A549 (cell line): ENCODE results near the gene FBXO5. TPM values are rescaled to one million over a fixed set of nuclear protein-coding genes. Genes with fewer than 3 reads are reported as not detected.

Experiments used
- ATAC-seq, 2 experiments: fragments of 200-7000 bp in 1 of 2; fragments of >200 bp in 1 of 2; cut with Nextera tagmentation in 1 of 2; cut with Tn5 transposase in 1 of 2; 3 replicates each; pipeline versions ENCODE4 v1.8.0 to v1.9.1; 2018 to 2020; ENCODE audit warnings: mild to moderate bottlenecking in 1 of 2, moderate library complexity in 1 of 2
- CTCF ChIA-PET: fragments of 300-600 bp; sonication (Branson Sonifier 250); formaldehyde crosslinking; extraction: SDS; loops from one replicate; lab custom pipeline; 2021; ENCODE audit warnings: antibody characterized with exemption, inconsistent platforms; lab: Yijun Ruan, JAX
- POLR2A ChIA-PET: fragments of 350-600 bp; formaldehyde crosslinking; extraction: SDS; loops from one replicate; lab custom pipeline; 2021; ENCODE audit warnings: antibody characterized with exemption, inconsistent platforms; lab: Yijun Ruan, JAX
- DNase-seq, 2 experiments: peaks; one replicate each; pipeline versions ENCODE4 v3.0.0 to v3.0.0-alpha.2; 2011 to 2016; ENCODE audit warnings: low read depth in 1 of 2, low spot score in 1 of 2
- FAIRE-seq: peaks from 2 replicates; lab custom pipeline; 2011; peaks lifted over from hg19 to GRCh38; lab: Jason Lieb, UNC
- H3K27ac ChIP-seq, 2 experiments: fragments of >200 bp; sonication (Bioruptor Twin); formaldehyde crosslinking; 3 replicates each; pipeline ENCODE4 v1.5.1; 2016 to 2017
- H3K4me1 ChIP-seq: fragments of >200 bp; sonication (Bioruptor Twin); formaldehyde crosslinking; 3 replicates; pipeline ENCODE4 v1.6.1; 2016
- H3K4me2 ChIP-seq: fragments of >200 bp; sonication (Bioruptor Twin); formaldehyde crosslinking; 3 replicates; pipeline ENCODE4 v1.6.1; 2016
- H3K4me3 ChIP-seq: fragments of >200 bp; sonication (Bioruptor Twin); formaldehyde crosslinking; 3 replicates; pipeline ENCODE4 v1.5.1; 2016
- H3K9me3 ChIP-seq: fragments of >200 bp; sonication (Bioruptor Twin); formaldehyde crosslinking; 3 replicates; pipeline ENCODE4 v1.6.1; 2016
- BCL3 ChIP-seq: fragments of >200 bp; sonication (Bioruptor Twin); formaldehyde crosslinking; IDR thresholded peaks from 3 replicates; pipeline ENCODE4 v1.6.1; 2016
- BHLHE40 ChIP-seq: IDR thresholded peaks from 2 replicates; pipeline ENCODE4 v1.6.1; 2012; ENCODE audit warnings: low read depth, low read length, inconsistent platforms
- CEBPB ChIP-seq, 2 experiments: fragments of >200 bp in 1 of 2; sonication (Bioruptor Twin) in 1 of 2; formaldehyde crosslinking in 1 of 2; IDR thresholded peaks; 2 replicates each; pipeline ENCODE4 v1.6.1; 2012 to 2016
- CHD2 ChIP-seq: fragments of 150-350 bp; IDR thresholded peaks from 2 replicates; pipeline ENCODE4 v1.6.1; 2014; ENCODE audit warnings: low read length; ENCODE audit not compliant: partially characterized antibody
- CHD4 ChIP-seq: fragments of 200-600 bp; sonication (generic); IDR thresholded peaks from 2 replicates; pipeline ENCODE4 v1.6.1; 2016; ENCODE audit warnings: antibody characterized with exemption, mild to moderate bottlenecking, borderline replicate concordance
- EHMT2 ChIP-seq: fragments of 200-600 bp; sonication (generic); IDR thresholded peaks from 2 replicates; pipeline ENCODE4 v1.6.1; 2016; ENCODE audit warnings: antibody characterized with exemption, low read depth, mild to moderate bottlenecking, moderate library complexity
- FOSB ChIP-seq: fragments of 250-450 bp; sonication (Bioruptor Pico); IDR thresholded peaks from 2 replicates; pipeline ENCODE4 v1.5.0; 2020; ENCODE audit warnings: mild to moderate bottlenecking, moderate library complexity
- FOXS1 ChIP-seq: fragments of 250-450 bp; sonication (Bioruptor Pico); IDR thresholded peaks from 2 replicates; pipeline ENCODE4 v1.5.0; 2020; ENCODE audit warnings: mild to moderate bottlenecking, moderate library complexity
- HDAC2 ChIP-seq: fragments of 200-600 bp; sonication (generic); IDR thresholded peaks from 2 replicates; pipeline ENCODE4 v1.6.1; 2016
- HEYL ChIP-seq: fragments of 250-450 bp; sonication (Bioruptor Pico); IDR thresholded peaks from 2 replicates; pipeline ENCODE4 v1.8.0; 2021; ENCODE audit warnings: mild to moderate bottlenecking, moderate library complexity
- HOXA7 ChIP-seq: fragments of 250-450 bp; sonication (Bioruptor Pico); IDR thresholded peaks from 2 replicates; pipeline ENCODE4 v1.5.0; 2020; ENCODE audit warnings: mild to moderate bottlenecking, moderate library complexity
- HOXB13 ChIP-seq: fragments of 250-450 bp; sonication (Bioruptor Pico); IDR thresholded peaks from 2 replicates; pipeline ENCODE4 v1.5.0; 2020; ENCODE audit warnings: low read depth, mild to moderate bottlenecking, moderate library complexity
- JUN ChIP-seq, 2 experiments: fragments of >200 bp; sonication (Bioruptor Twin); formaldehyde crosslinking; IDR thresholded peaks; 2 replicates in 1 of 2; 3 replicates in 1 of 2; pipeline ENCODE4 v1.6.1; 2016 to 2017
- JUNB ChIP-seq: fragments of >200 bp; sonication (Bioruptor Twin); formaldehyde crosslinking; IDR thresholded peaks from 2 replicates; pipeline ENCODE4 v1.6.1; 2016
- KDM1A ChIP-seq: fragments of 200-600 bp; sonication (generic); IDR thresholded peaks from 2 replicates; pipeline ENCODE4 v1.6.1; 2016; ENCODE audit warnings: low read depth, mild to moderate bottlenecking
- MYC ChIP-seq: IDR thresholded peaks from 2 replicates; pipeline ENCODE4 v1.6.1; 2012; ENCODE audit warnings: mild to moderate bottlenecking, inconsistent platforms, low read length, improper control_type of control experiment, borderline replicate concordance
- NPAS2 ChIP-seq: fragments of 250-450 bp; sonication (Bioruptor Pico); IDR thresholded peaks from 2 replicates; pipeline ENCODE4 v1.8.0; 2022; ENCODE audit warnings: mild to moderate bottlenecking, moderate library complexity, borderline replicate concordance
- NR3C1 ChIP-seq: fragments of >200 bp; sonication (Bioruptor Twin); formaldehyde crosslinking; IDR thresholded peaks from 3 replicates; pipeline ENCODE4 v1.6.1; 2017
- PBX3 ChIP-seq: IDR thresholded peaks from 2 replicates; pipeline ENCODE4 v1.6.1; 2012
- PHF8 ChIP-seq: fragments of 200-600 bp; sonication (generic); IDR thresholded peaks from 2 replicates; pipeline ENCODE4 v1.6.1; 2016; ENCODE audit warnings: low read depth, mild to moderate bottlenecking, antibody characterized with exemption, moderate library complexity, borderline replicate concordance
- POLR2AphosphoS2 ChIP-seq: conservative IDR thresholded peaks from 2 replicates; pipeline ENCODE4 v1.6.1; 2012; ENCODE audit warnings: low read length, improper control_type of control experiment, inconsistent platforms
- RAD21 ChIP-seq, 2 experiments: fragments of >200 bp in 1 of 2; sonication (Bioruptor Twin) in 1 of 2; formaldehyde crosslinking in 1 of 2; IDR thresholded peaks in 1 of 2; conservative IDR thresholded peaks in 1 of 2; 2 replicates in 1 of 2; 3 replicates in 1 of 2; pipeline ENCODE4 v1.6.1; 2012 to 2018; ENCODE audit warnings: inconsistent platforms in 1 of 2
- RARB ChIP-seq: fragments of 250-450 bp; sonication (Bioruptor Pico); IDR thresholded peaks from 2 replicates; pipeline ENCODE4 v1.8.0; 2021; ENCODE audit warnings: mild to moderate bottlenecking, moderate library complexity
- RCOR1 ChIP-seq: fragments of 150-350 bp; IDR thresholded peaks from 2 replicates; pipeline ENCODE4 v1.6.1; 2014; ENCODE audit warnings: antibody characterized with exemption, low read length, low read depth
- RNF2 ChIP-seq: fragments of 200-600 bp; sonication (generic); IDR thresholded peaks from 2 replicates; pipeline ENCODE4 v1.6.1; 2016; ENCODE audit warnings: low read depth, mild to moderate bottlenecking, antibody characterized with exemption, moderate library complexity, borderline replicate concordance
- SREBF2 ChIP-seq: fragments of 450-650 bp; IDR thresholded peaks from 2 replicates; pipeline ENCODE4 v1.6.1; 2014; ENCODE audit warnings: mild to moderate bottlenecking, moderate library complexity
- TP53 ChIP-seq: fragments of 250-450 bp; sonication (Bioruptor Pico); IDR thresholded peaks from 2 replicates; pipeline ENCODE4 v1.5.0; 2021; ENCODE audit warnings: mild to moderate bottlenecking, moderate library complexity
- ZFP36 ChIP-seq: fragments of 450-650 bp; IDR thresholded peaks from 2 replicates; pipeline ENCODE4 v1.6.1; 2014; ENCODE audit warnings: borderline replicate concordance; ENCODE audit not compliant: partially characterized antibody
- ZNF302 ChIP-seq: fragments of 250-450 bp; sonication (Bioruptor Pico); IDR thresholded peaks from 2 replicates; pipeline ENCODE4 v1.9.0; 2021; ENCODE audit warnings: inconsistent platforms, mild to moderate bottlenecking, moderate library complexity
- ZSCAN20 ChIP-seq: fragments of 250-450 bp; sonication (Bioruptor Pico); IDR thresholded peaks from 2 replicates; pipeline ENCODE4 v1.8.0; 2022; ENCODE audit warnings: mild to moderate bottlenecking, moderate library complexity
- WGBS: methylation state at CpG from one replicate; pipeline ENCODE4 v1.1.6; 2017; ENCODE audit errors: missing lambda C conversion rate; 5-methylcytosine and 5-hydroxymethylcytosine counted together
- polyA minus RNA-seq: library from RNA; depleted of rRNA, polyadenylated mRNA; stranded (reverse); fragments of >200 nt; gene quantifications from 2 replicates; pipeline ENCODE4 v1.2.3, GENCODE V29; 2011; rRNA and poly(A)+ RNA removed
- polyA plus RNA-seq, 4 experiments: library from polyadenylated mRNA; depleted of rRNA in 3 of 4; stranded (reverse); fragments of >200 nt; fragmentation: RNase III in 1 of 4; extraction: RNeasy Plus Mini Kit Qiagen cat#74134 plus additional on column Dnase treatment in 1 of 4; gene quantifications; 2 replicates in 3 of 4; 3 replicates in 1 of 4; pipeline ENCODE4 v1.2.3, GENCODE V29; 2011 to 2017
- TF ChIP-seq, protein P1 (sequence below): IDR thresholded peaks from 2 replicates; pipeline ENCODE4 v1.6.1; 2012; ENCODE audit warnings: low read depth, borderline replicate concordance
- TF ChIP-seq, protein P2 (sequence below): fragments of 150-350 bp; IDR thresholded peaks from 2 replicates; pipeline ENCODE4 v1.6.1; 2014; ENCODE audit warnings: low read depth, mild to moderate bottlenecking, low read length
- TF ChIP-seq, protein P3 (sequence below): IDR thresholded peaks from 2 replicates; pipeline ENCODE4 v1.6.1; 2012
- TF ChIP-seq, protein P4 (sequence below): fragments of 250-450 bp; sonication (Bioruptor Pico); IDR thresholded peaks from 2 replicates; pipeline ENCODE4 v1.5.0; 2021; ENCODE audit warnings: mild to moderate bottlenecking, moderate library complexity, borderline replicate concordance

The FBXO5 gene
- polyA plus RNA-seq (2011; rRNA removed) (20.7 and 29.2 TPM in 2 replicates), polyA plus RNA-seq (2017; fragmentation: RNase III; extraction: RNeasy Plus Mini Kit Qiagen cat#74134 plus additional on column Dnase treatment) (14.3 to 17.2 TPM (median 15.5 TPM) in 3 replicates), polyA minus RNA-seq (5.5 and 6.3 TPM in 2 replicates)
- polyA plus RNA-seq (2012; cell fraction: cytosol; rRNA removed) = 9.0 and 10.1 TPM in 2 replicates
- 5.5 and 5.9 TPM in 2 replicates for polyA plus RNA-seq (2012; cell fraction: nucleus; rRNA removed)

DNA sequence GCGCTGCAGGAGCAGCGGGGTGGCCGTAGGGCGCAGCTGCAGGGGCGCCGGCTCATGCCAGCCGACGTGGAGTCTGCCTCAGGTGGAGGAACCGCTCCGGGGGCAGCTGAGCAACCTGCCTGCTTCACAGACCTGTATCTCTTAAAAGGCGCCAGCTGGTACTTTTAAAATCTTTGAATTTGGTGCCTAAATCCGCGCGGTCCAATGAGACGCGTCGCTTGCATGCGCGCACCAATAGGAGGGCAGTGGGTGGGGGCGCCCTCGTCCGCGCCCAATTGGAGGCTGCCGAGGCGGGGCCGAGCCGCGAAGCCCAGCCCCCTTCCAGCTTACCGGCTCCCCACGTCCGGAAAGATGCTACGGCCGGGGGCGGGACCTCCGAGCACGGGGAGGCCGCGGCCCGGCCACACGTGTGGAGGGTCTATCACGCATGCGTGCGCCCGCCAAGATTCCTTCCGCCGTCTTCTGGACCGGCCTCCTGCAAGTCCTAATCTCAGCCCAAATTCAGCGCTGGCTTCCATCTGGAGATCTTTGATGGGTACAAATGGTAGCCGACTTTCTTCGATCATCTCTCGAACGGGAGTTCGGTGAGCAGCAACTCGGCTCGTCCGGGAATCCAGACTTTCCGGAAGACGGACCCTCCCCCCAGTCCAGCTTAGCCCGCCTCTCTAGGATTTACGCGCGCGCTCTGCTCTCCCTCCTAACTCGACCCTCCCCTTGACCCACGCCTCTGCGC, at the start of gene FBXO5:
Gene FBXO5 (minus strand): TSS at position 138 of the 733 bp plus-strand sequence. CDS start 82 bp downstream, at position 56.
- DNase-seq (peak; percentile 70 to 97), FAIRE-seq (no peak), ATAC-seq (peak; percentile 88 to 94)
- peak within 1 kb of the TSS; percentile 96 for H3K4me2 ChIP-seq
- peak within 1 kb of the TSS; percentile 69 for H3K4me3 ChIP-seq
- ChIA-PET CTCF (interaction anchor here (1.0 kb wide), 1 partner anchor 42 kb away, joined by 3 read pairs; no protein-coding TSS in a partner anchor), POLR2A (interaction anchor here (0.7 to 1.9 kb wide), 6 partner anchors 8 to 603 kb away, joined by 3 to 11 read pairs (median 6); partner anchors contain the start of gene MTRF1L)
- peak within 1 kb of the TSS; percentile 91 to 96 for H3K27ac ChIP-seq
- H3K4me1 ChIP-seq = peaks cover 38% of the 10 kb centered on the region
- no peaks in the 10 kb centered on the region for H3K9me3 ChIP-seq
- WGBS = 0% methylated on average over 18 of the region's 66 CpGs
- no peak for TF ChIP-seq FOXS1 (CRISPR knock-in tag)
- TF ChIP-seq, protein P1, sequence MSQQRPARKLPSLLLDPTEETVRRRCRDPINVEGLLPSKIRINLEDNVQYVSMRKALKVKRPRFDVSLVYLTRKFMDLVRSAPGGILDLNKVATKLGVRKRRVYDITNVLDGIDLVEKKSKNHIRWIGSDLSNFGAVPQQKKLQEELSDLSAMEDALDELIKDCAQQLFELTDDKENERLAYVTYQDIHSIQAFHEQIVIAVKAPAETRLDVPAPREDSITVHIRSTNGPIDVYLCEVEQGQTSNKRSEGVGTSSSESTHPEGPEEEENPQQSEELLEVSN = peak; percentile 67; the same call in 1 of the 2 replicates
- no peak for TF ChIP-seq CEBPB (IDR thresholded peaks at IDR 0.05)
- no peak for TF ChIP-seq RNF2
- TF ChIP-seq EHMT2 = no peak
- no peak for TF ChIP-seq HOXB13 (CRISPR knock-in tag)
- no peak for TF ChIP-seq NPAS2
- TF ChIP-seq ZFP36 = no peak
- TF ChIP-seq, protein P2, sequence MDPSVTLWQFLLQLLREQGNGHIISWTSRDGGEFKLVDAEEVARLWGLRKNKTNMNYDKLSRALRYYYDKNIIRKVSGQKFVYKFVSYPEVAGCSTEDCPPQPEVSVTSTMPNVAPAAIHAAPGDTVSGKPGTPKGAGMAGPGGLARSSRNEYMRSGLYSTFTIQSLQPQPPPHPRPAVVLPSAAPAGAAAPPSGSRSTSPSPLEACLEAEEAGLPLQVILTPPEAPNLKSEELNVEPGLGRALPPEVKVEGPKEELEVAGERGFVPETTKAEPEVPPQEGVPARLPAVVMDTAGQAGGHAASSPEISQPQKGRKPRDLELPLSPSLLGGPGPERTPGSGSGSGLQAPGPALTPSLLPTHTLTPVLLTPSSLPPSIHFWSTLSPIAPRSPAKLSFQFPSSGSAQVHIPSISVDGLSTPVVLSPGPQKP = no peak
- TF ChIP-seq, protein P3, sequence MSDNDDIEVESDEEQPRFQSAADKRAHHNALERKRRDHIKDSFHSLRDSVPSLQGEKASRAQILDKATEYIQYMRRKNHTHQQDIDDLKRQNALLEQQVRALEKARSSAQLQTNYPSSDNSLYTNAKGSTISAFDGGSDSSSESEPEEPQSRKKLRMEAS = peak; percentile 74
- TF ChIP-seq, protein P4, sequence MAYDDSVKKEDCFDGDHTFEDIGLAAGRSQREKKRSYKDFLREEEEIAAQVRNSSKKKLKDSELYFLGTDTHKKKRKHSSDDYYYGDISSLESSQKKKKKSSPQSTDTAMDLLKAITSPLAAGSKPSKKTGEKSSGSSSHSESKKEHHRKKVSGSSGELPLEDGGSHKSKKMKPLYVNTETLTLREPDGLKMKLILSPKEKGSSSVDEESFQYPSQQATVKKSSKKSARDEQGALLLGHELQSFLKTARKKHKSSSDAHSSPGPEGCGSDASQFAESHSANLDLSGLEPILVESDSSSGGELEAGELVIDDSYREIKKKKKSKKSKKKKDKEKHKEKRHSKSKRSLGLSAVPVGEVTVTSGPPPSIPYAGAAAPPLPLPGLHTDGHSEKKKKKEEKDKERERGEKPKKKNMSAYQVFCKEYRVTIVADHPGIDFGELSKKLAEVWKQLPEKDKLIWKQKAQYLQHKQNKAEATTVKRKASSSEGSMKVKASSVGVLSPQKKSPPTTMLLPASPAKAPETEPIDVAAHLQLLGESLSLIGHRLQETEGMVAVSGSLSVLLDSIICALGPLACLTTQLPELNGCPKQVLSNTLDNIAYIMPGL (CRISPR knock-in tag) = no peak
- TF ChIP-seq RARB = no peak
- TF ChIP-seq NR3C1 = no peak
- TF ChIP-seq TP53 (CRISPR knock-in tag) = no peak
- TF ChIP-seq FOSB (CRISPR knock-in tag) = no peak
- TF ChIP-seq RCOR1 = no peak
- peak in 1 of 2 experiments; percentile 79; a peak in 3 of 5 replicates for TF ChIP-seq JUN (IDR thresholded peaks at IDR 0.05)
- no peak; the same call in 1 of the 2 replicates for TF ChIP-seq PBX3
- no peak for TF ChIP-seq CHD2
- TF ChIP-seq RAD21 (conservative IDR thresholded peaks at IDR 0.05 in 1 of 2, IDR thresholded peaks at IDR 0.05 in 1 of 2) = no peak
- TF ChIP-seq BHLHE40 = no peak
- TF ChIP-seq POLR2AphosphoS2 = no peak
- peak; percentile 81; the same call in 1 of the 2 replicates for TF ChIP-seq KDM1A
- TF ChIP-seq ZSCAN20 (CRISPR knock-in tag) = no peak
- no peak for TF ChIP-seq JUNB
- TF ChIP-seq SREBF2 = no peak
- no peak for TF ChIP-seq HOXA7 (CRISPR knock-in tag)
- TF ChIP-seq HDAC2 = peak; percentile 98
- TF ChIP-seq MYC = 0 out of 2 replicates have a peak, but pooled peaks have one; percentile 41
- no peak for TF ChIP-seq ZNF302 (CRISPR knock-in tag)
- no peak for TF ChIP-seq CHD4
- TF ChIP-seq BCL3 = no peak
- TF ChIP-seq PHF8 = no peak
- no peak for TF ChIP-seq HEYL
